H1 (cell line): ENCODE data around the gene AP1S1. TPM values are rescaled to one million over a fixed set of nuclear protein-coding genes. Genes with fewer than 3 reads are reported as not detected.

Experiments used
- CTCF ChIA-PET: fragments of 300-600 bp; sonication (Branson Sonifier 250); formaldehyde crosslinking; loops from one replicate; lab custom pipeline; 2021; ENCODE audit not compliant: partially characterized antibody; lab: Charles Lee
- POLR2A ChIA-PET: fragments of 300-600 bp; sonication (Branson Sonifier 250); formaldehyde crosslinking; loops from one replicate; lab custom pipeline; 2021; ENCODE audit warnings: inconsistent platforms; ENCODE audit not compliant: partially characterized antibody; lab: Charles Lee
- DNase-seq, 2 experiments: peaks; one replicate each; pipeline versions ENCODE4 v3.0.0 to v3.0.0-alpha.2; 2010 to 2022; ENCODE audit warnings: low spot score in 2 of 2, low read depth in 1 of 2, mixed read lengths in 1 of 2
- FAIRE-seq: peaks from 2 replicates; lab custom pipeline; 2011; peaks lifted over from hg19 to GRCh38; lab: Jason Lieb, UNC
- H2AFZ ChIP-seq: 2 replicates; pipeline ENCODE4 v1.8.1; 2012; ENCODE audit warnings: low read length, inconsistent platforms
- H2AK5ac ChIP-seq: 2 replicates; pipeline ENCODE4 v1.6.1; 2013; ENCODE audit warnings: low read depth, low read length
- H2BK120ac ChIP-seq: replicated peaks from 2 replicates; pipeline ENCODE3; 2013; ENCODE audit warnings: low read depth, low read length, inconsistent platforms
- H2BK12ac ChIP-seq: 2 replicates; pipeline ENCODE4 v1.6.1; 2013; ENCODE audit warnings: low read depth, low read length
- H2BK15ac ChIP-seq: 2 replicates; pipeline ENCODE4 v1.6.1; 2013; ENCODE audit warnings: low read length
- H2BK20ac ChIP-seq: 2 replicates; pipeline ENCODE4 v1.6.1; 2013; ENCODE audit warnings: low read length
- H2BK5ac ChIP-seq: 2 replicates; pipeline ENCODE4 v1.6.1; 2013; ENCODE audit warnings: low read depth, low read length
- H3K14ac ChIP-seq: 2 replicates; pipeline ENCODE4 v1.6.1; 2013; ENCODE audit warnings: inconsistent platforms; ENCODE audit not compliant: insufficient read length
- H3K18ac ChIP-seq: 2 replicates; pipeline ENCODE4 v1.6.1; 2013; ENCODE audit warnings: low read length; ENCODE audit errors: extremely low read depth
- H3K23ac ChIP-seq: 2 replicates; pipeline ENCODE4 v1.6.1; 2013; ENCODE audit warnings: inconsistent platforms; ENCODE audit not compliant: insufficient read length
- H3K23me2 ChIP-seq: 2 replicates; pipeline ENCODE4 v1.6.1; 2013; ENCODE audit warnings: low read depth, low read length
- H3K27ac ChIP-seq: 2 replicates; pipeline ENCODE4 v1.6.1; 2011; ENCODE audit warnings: low read depth, low read length, inconsistent platforms
- H3K27me3 ChIP-seq, 4 experiments: replicated peaks in 1 of 4; 1 replicate in 1 of 4; 2 replicates in 3 of 4; pipeline versions ENCODE4 v1.6.1 to v1.8.1; 2011 to 2013; ENCODE audit warnings: low read length in 3 of 4, mild to moderate bottlenecking in 3 of 4, inconsistent platforms in 2 of 4, mixed read lengths in 2 of 4, moderate library complexity in 1 of 4; ENCODE audit not compliant: control insufficient read depth in 3 of 4, insufficient read depth in 3 of 4; ENCODE audit errors: extremely low read depth in 1 of 4
- H3K36me3 ChIP-seq, 4 experiments: 2 replicates each; pipeline versions ENCODE4 v1.6.1 to v1.8.1; 2011 to 2013; ENCODE audit warnings: mild to moderate bottlenecking in 4 of 4, low read length in 3 of 4, moderate library complexity in 2 of 4, control low read depth in 1 of 4, inconsistent platforms in 1 of 4; ENCODE audit not compliant: insufficient read depth in 4 of 4, control insufficient read depth in 2 of 4
- H3K4ac ChIP-seq: replicated peaks from 2 replicates; pipeline ENCODE3; 2013; ENCODE audit warnings: low read length, low read depth, mixed read lengths, inconsistent platforms; ENCODE audit not compliant: insufficient read length
- H3K4me1 ChIP-seq, 4 experiments: replicated peaks in 1 of 4; 1 replicate in 1 of 4; 2 replicates in 3 of 4; pipeline versions ENCODE4 v1.6.1 to v1.8.1; 2011 to 2013; ENCODE audit warnings: low read length in 3 of 4, inconsistent platforms in 2 of 4, mixed read lengths in 1 of 4; ENCODE audit not compliant: insufficient read depth in 4 of 4, control insufficient read depth in 3 of 4
- H3K4me2 ChIP-seq, 2 experiments: 2 replicates each; pipeline versions ENCODE4 v1.6.1 to v1.8.1; 2011 to 2013; ENCODE audit warnings: low read depth in 2 of 2, low read length in 2 of 2, control low read depth in 1 of 2, inconsistent platforms in 1 of 2, mild to moderate bottlenecking in 1 of 2; ENCODE audit not compliant: insufficient read depth in 1 of 2
- H3K4me3 ChIP-seq, 4 experiments: fragments of 200-600, 300-600 bp in 1 of 4; sonication (generic), shearing (Covaris generic), sonication (Bioruptor Twin) in 1 of 4; 2 replicates each; pipeline versions ENCODE4 v1.5.1 to v1.8.1; 2011 to 2016; ENCODE audit warnings: low read length in 4 of 4, low read depth in 3 of 4, control low read depth in 2 of 4, inconsistent platforms in 2 of 4, mild to moderate bottlenecking in 2 of 4, mixed read lengths in 1 of 4, moderate library complexity in 1 of 4; ENCODE audit not compliant: insufficient read depth in 2 of 4; ENCODE audit errors: extremely low read depth in 1 of 4
- H3K56ac ChIP-seq: replicated peaks from 2 replicates; pipeline ENCODE3; 2013; ENCODE audit warnings: low read depth, mild to moderate bottlenecking, mixed read lengths, low read length, inconsistent platforms; ENCODE audit not compliant: insufficient read length
- H3K79me1 ChIP-seq: 2 replicates; pipeline ENCODE4 v1.6.1; 2013; ENCODE audit warnings: low read depth, low read length, control low read depth
- H3K79me2 ChIP-seq, 2 experiments: 2 replicates each; pipeline versions ENCODE4 v1.6.1 to v1.8.1; 2012 to 2013; ENCODE audit warnings: low read length in 2 of 2, mild to moderate bottlenecking in 2 of 2, inconsistent platforms in 1 of 2; ENCODE audit not compliant: insufficient read depth in 2 of 2, control insufficient read depth in 1 of 2
- H3K9ac ChIP-seq, 4 experiments: replicated peaks in 1 of 4; 1 replicate in 1 of 4; 2 replicates in 3 of 4; pipeline versions ENCODE4 v1.6.1 to v1.8.1; 2011 to 2013; ENCODE audit warnings: low read depth in 3 of 4, low read length in 3 of 4, control low read depth in 2 of 4, mild to moderate bottlenecking in 2 of 4, moderate library complexity in 2 of 4, inconsistent platforms in 1 of 4; ENCODE audit errors: extremely low read depth in 1 of 4
- H3K9me3 ChIP-seq, 2 experiments: 2 replicates each; pipeline versions ENCODE4 v1.6.1 to v1.8.1; 2012 to 2013; ENCODE audit warnings: mild to moderate bottlenecking in 2 of 2, moderate library complexity in 2 of 2, control low read depth in 1 of 2, inconsistent platforms in 1 of 2, low read depth in 1 of 2, low read length in 1 of 2, mixed read lengths in 1 of 2; ENCODE audit not compliant: insufficient read depth in 2 of 2
- H4K20me1 ChIP-seq, 2 experiments: replicated peaks in 1 of 2; 2 replicates each; pipeline versions ENCODE3 to v1.8.1; 2011 to 2013; ENCODE audit warnings: inconsistent platforms in 2 of 2, low read length in 2 of 2, mild to moderate bottlenecking in 1 of 2; ENCODE audit not compliant: insufficient read depth in 2 of 2, control insufficient read depth in 1 of 2
- H4K5ac ChIP-seq: 2 replicates; pipeline ENCODE4 v1.6.1; 2013; ENCODE audit warnings: low read length, low read depth, mixed read lengths, inconsistent platforms; ENCODE audit not compliant: insufficient read length
- H4K8ac ChIP-seq: 2 replicates; pipeline ENCODE4 v1.8.0; 2013; ENCODE audit warnings: mild to moderate bottlenecking, moderate library complexity, low read length, inconsistent platforms; ENCODE audit not compliant: insufficient read depth; ENCODE audit errors: extremely low read depth
- H4K91ac ChIP-seq: replicated peaks from 2 replicates; pipeline ENCODE3; 2013; ENCODE audit warnings: low read length, mixed read lengths, inconsistent platforms; ENCODE audit not compliant: insufficient read length
- BACH1 ChIP-seq: IDR thresholded peaks from 2 replicates; pipeline ENCODE4 v1.6.1; 2012; ENCODE audit warnings: low read length, improper control_type of control experiment
- CBX5 ChIP-seq: fragments of 300-800, 300-1000 bp; sonication (generic); IDR thresholded peaks from 2 replicates; pipeline ENCODE4 v1.7.1; 2016; ENCODE audit warnings: antibody characterized with exemption, low read length, low read depth
- CREB1 ChIP-seq: IDR thresholded peaks from 2 replicates; pipeline ENCODE4 v1.6.1; 2012; ENCODE audit warnings: inconsistent platforms
- E2F6 ChIP-seq: IDR thresholded peaks from 2 replicates; pipeline ENCODE4 v1.6.1; 2012; ENCODE audit warnings: inconsistent platforms
- JUN ChIP-seq: IDR thresholded peaks from 2 replicates; pipeline ENCODE4 v1.6.1; 2011; ENCODE audit warnings: low read depth, mild to moderate bottlenecking, improper control_type of control experiment, low read length
- KDM1A ChIP-seq: fragments of 200-600, 300-600 bp; sonication (generic); IDR thresholded peaks from 2 replicates; pipeline ENCODE4 v1.7.1; 2016; ENCODE audit warnings: mild to moderate bottlenecking, low read length, borderline replicate concordance
- NANOG ChIP-seq: IDR thresholded peaks from 2 replicates; pipeline ENCODE4 v1.6.1; 2011; ENCODE audit warnings: low read length, low read depth, mild to moderate bottlenecking, inconsistent platforms; ENCODE audit not compliant: insufficient read depth, poor library complexity, severe bottlenecking
- NRF1 ChIP-seq: IDR thresholded peaks from 2 replicates; pipeline ENCODE4 v1.6.1; 2011; ENCODE audit warnings: mild to moderate bottlenecking, low read depth, low read length, improper control_type of control experiment
- POLR2A ChIP-seq, 2 experiments: IDR thresholded peaks; 1 replicate in 1 of 2; 2 replicates in 1 of 2; pipeline ENCODE4 v1.6.1; 2011; ENCODE audit warnings: low read depth in 2 of 2, low read length in 2 of 2, mild to moderate bottlenecking in 2 of 2; ENCODE audit errors: control extremely low read depth in 1 of 2
- POU5F1 ChIP-seq: IDR thresholded peaks from 2 replicates; pipeline ENCODE4 v1.6.1; 2011; ENCODE audit warnings: low read depth, mild to moderate bottlenecking, low read length, moderate library complexity
- SAP30 ChIP-seq: fragments of 300-600 bp; sonication (generic); IDR thresholded peaks from 2 replicates; pipeline ENCODE4 v1.7.1; 2012; ENCODE audit warnings: low read length, moderate library complexity, mild to moderate bottlenecking, inconsistent platforms; ENCODE audit not compliant: insufficient read depth, insufficient replicate concordance
- SIRT6 ChIP-seq: IDR thresholded peaks from one replicate; pipeline ENCODE4 v1.7.1; 2012; ENCODE audit warnings: low read length, inconsistent platforms
- SP2 ChIP-seq: IDR thresholded peaks from 2 replicates; pipeline ENCODE4 v1.6.1; 2012; ENCODE audit warnings: mild to moderate bottlenecking, low read length, inconsistent platforms
- SP4 ChIP-seq: IDR thresholded peaks from 2 replicates; pipeline ENCODE4 v1.6.1; 2012; ENCODE audit warnings: low read length, inconsistent platforms
- TEAD4 ChIP-seq: IDR thresholded peaks from 2 replicates; pipeline ENCODE4 v1.6.1; 2012; ENCODE audit warnings: low read depth, low read length, inconsistent platforms, mixed read lengths
- YY1 ChIP-seq: IDR thresholded peaks from 2 replicates; pipeline ENCODE4 v1.6.1; 2011; ENCODE audit warnings: low read depth, mild to moderate bottlenecking, low read length
- WGBS, 2 experiments: shearing (Covaris generic) in 1 of 2; methylation state at CpG; one replicate each; pipeline versions ENCODE4 v1.1.6 to v1.1.7; 2013 to 2015; ENCODE audit warnings: low lambda C conversion rate in 2 of 2, mixed read lengths in 2 of 2, inconsistent platforms in 1 of 2, low coverage in 1 of 2, missing lambda C conversion rate in 1 of 2; ENCODE audit not compliant: insufficient replicate concordance in 2 of 2, insufficient coverage in 1 of 2, insufficient read length in 1 of 2; ENCODE audit errors: extremely low coverage in 1 of 2, missing lambda C conversion rate in 1 of 2; 5-methylcytosine and 5-hydroxymethylcytosine counted together
- polyA plus RNA-seq, 7 experiments: library from polyadenylated mRNA; depleted of rRNA in 3 of 7; stranded (reverse) in 5 of 7; unstranded in 2 of 7; fragments of >200 nt in 5 of 7; fragments of 200-250 nt in 2 of 7; gene quantifications; 1 replicate in 5 of 7; 2 replicates in 1 of 7; 4 replicates in 1 of 7; pipeline versions ENCODE4 v1.2.1 to v1.2.3, GENCODE V29; 2011 to 2013; ENCODE audit warnings: missing spikeins in 2 of 7, mixed read lengths in 2 of 7
- total RNA-seq: library from RNA; stranded (reverse); fragmentation: NEBNext Ultra II Directional; extraction: Animal tissue kit (Norgen Biotek cat#: 25700); gene quantifications from 2 replicates; pipeline ENCODE4 v1.2.1, GENCODE V29; 2021

Gene AP1S1
- total and polyA plus RNA-seq, 2 of the 8 experiments (the other 6 are each of a cell fraction or from before 2014, with no cell fraction given), result 56.1 to 59.3 TPM

GRCh38 chr7:101113836-101114235, 40.4 kb upstream of the AP1S1 start:
- Histone ChIP-seq H3K79me1 (no peaks in the 10 kb centered on the region), H3K23ac (no peak overlapping the region), H2BK5ac (no peak overlapping the region), H3K27me3 (no peaks in the 10 kb centered on the region), H3K27ac (no peak overlapping the region), H3K4me3 (no peak overlapping the region), H4K20me1 (no peaks in the 10 kb centered on the region), H3K4ac (no peak overlapping the region), H3K4me2 (no peak overlapping the region), H4K8ac (no peak overlapping the region; the same call in 1 of the 2 replicates), H3K36me3 (no peaks in the 10 kb centered on the region), H3K4me1 (peaks cover 0 to 6% (median 0%) of the 10 kb centered on the region in 4 experiments; a peak in 2 of 7 replicates), H2BK120ac (no peak overlapping the region), H2BK15ac (no peak overlapping the region), H3K23me2 (no peaks in the 10 kb centered on the region), H3K14ac (peak overlapping the region; percentile 87), H3K56ac (no peak overlapping the region), H3K9ac (no peak overlapping the region), H3K9me3 (no peaks in the 10 kb centered on the region), H2BK12ac (no peak overlapping the region), H3K18ac (no peak overlapping the region), H2AFZ (no peak overlapping the region; the same call in 1 of the 2 replicates), H4K91ac (no peak overlapping the region), H2AK5ac (no peak overlapping the region), H4K5ac (no peak overlapping the region), H3K79me2 (no peaks in the 10 kb centered on the region), H2BK20ac (no peak overlapping the region)
- WGBS, 2 experiments, result 92% methylated on average over 11 of the region's 11 CpGs; no CpG with 5 or more reads in 1 of the 2 experiments
- FAIRE-seq (no peak), DNase-seq (no peak)
- ChIA-PET CTCF (interaction anchor here (1.0 to 2.4 kb wide), 6 partner anchors 8 to 148 kb away, joined by 3 to 7 read pairs (median 6); partner anchors contain the start of gene SERPINE1), POLR2A (interaction anchor here (0.6 to 0.9 kb wide), 2 partner anchors 13 to 164 kb away, joined by 3 read pairs; no protein-coding TSS in a partner anchor)
- TF ChIP-seq CBX5 (no peak), JUN (no peak), E2F6 (no peak), SIRT6 (no peak), NANOG (no peak), SP2 (no peak), TEAD4 (no peak), KDM1A (no peak), SAP30 (no peak), YY1 (no peak), POLR2A (IDR thresholded peaks at IDR 0.05; ENCODE audit: control extremely low read depth in 1 of 2, low read depth in 2 of 2, low read length in 2 of 2) (no peak), BACH1 (no peak), SP4 (no peak), NRF1 (no peak), POU5F1 (no peak), CREB1 (no peak)
